ENCODE results near the gene STIP1.

STIP1 gene

GRCh38 chr11:64253043-64253442 lies 67.1 kb downstream of the STIP1 start:
- no peak for DNase-seq

DNA sequence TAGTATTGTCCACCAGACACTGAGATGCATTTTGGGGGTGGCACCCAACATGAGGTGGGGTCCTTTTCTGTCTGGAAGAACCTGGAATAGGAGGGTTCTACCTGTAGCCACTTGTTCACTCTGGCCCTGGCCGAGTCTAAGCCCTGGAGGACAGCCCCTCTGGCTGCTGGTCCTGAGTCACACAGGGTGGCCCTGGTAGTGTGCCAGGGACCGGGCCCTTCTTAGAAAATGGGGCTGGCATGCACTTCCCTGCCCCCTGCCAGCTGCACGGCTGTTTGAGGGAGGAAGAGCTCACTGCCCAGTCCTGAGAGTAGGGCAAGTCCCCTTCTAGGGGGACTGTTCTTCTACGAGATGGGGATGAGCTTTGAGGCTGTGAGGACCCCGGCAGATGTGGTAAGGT lies 67.5 kb downstream of the STIP1 start:
- DNase-seq: no peak
